ENCODE measurements around the gene SCYL3.

- TF ChIP-seq EP300 (IDR thresholded peaks at IDR 0.05; ENCODE audit: low read depth in 2 of 2, low read length in 2 of 2) (no peak), EP300 (CRISPR knock-in tag; IDR thresholded peaks at IDR 0.05; ENCODE audit: borderline replicate concordance) (no peak), DNMT1 (CRISPR knock-in tag; IDR thresholded peaks at IDR 0.05) (no peak), CBX2 (IDR thresholded peaks at IDR 0.05; ENCODE audit: low read depth, low read length) (no peak), CBX2 (CRISPR knock-in tag; IDR thresholded peaks at IDR 0.05; ENCODE audit: low read depth) (no peak), ZNF530 (CRISPR knock-in tag; IDR thresholded peaks at IDR 0.05; ENCODE audit: low read depth) (no peak), ZNF264 (CRISPR knock-in tag; IDR thresholded peaks at IDR 0.05) (no peak), PRMT3 (CRISPR knock-in tag; IDR thresholded peaks at IDR 0.05; ENCODE audit: borderline replicate concordance, low read depth) (no peak), ZNF143 (CRISPR knock-in tag; IDR thresholded peaks at IDR 0.05) (no peak), ZNF549 (CRISPR knock-in tag; IDR thresholded peaks at IDR 0.05) (no peak), MAFK (conservative IDR thresholded peaks at IDR 0.05 in 1 of 2, IDR thresholded peaks at IDR 0.05 in 1 of 2; ENCODE audit: low read length in 2 of 2) (no peak), MYNN (CRISPR knock-in tag; IDR thresholded peaks at IDR 0.05; ENCODE audit: low read depth) (no peak), CHD2 (IDR thresholded peaks at IDR 0.05; ENCODE audit: low read depth, low read length) (no peak), POLR2A (IDR thresholded peaks at IDR 0.05; ENCODE audit: insufficient read depth in 1 of 2, low read depth in 2 of 2, low read length in 2 of 2) (no peak), MTA3 (CRISPR knock-in tag; IDR thresholded peaks at IDR 0.05) (no peak), CTCF (CRISPR knock-in tag; IDR thresholded peaks at IDR 0.05) (no peak)
These were observed 27.4 kb upstream of the SCYL3 start for GRCh38 chr1:169921080-169921479.

Measured in HepG2 (cell line).